ENCODE results near the gene MAB21L4. TPM values are rescaled to one million over a fixed set of nuclear protein-coding genes. Genes with fewer than 3 reads are reported as not detected.

The MAB21L4 gene
- total and polyA plus RNA-seq, 2 donors (not counting 3 experiments of a cell fraction or from before 2014, with no cell fraction given): not detected

GRCh38 chr2:240905176-240905781 lies 9.3 kb upstream of the MAB21L4 start:
- dilution Hi-C loops (cut with MboI; ENCODE audit: extremely low pct_ligation_motif_present, low sequenced_read_pairs) (no loop called here), intact Hi-C loops (cut with micrococcal nuclease) (no loop called here)
- H3K9ac ChIP-seq (replicated peaks; ENCODE audit: extremely low read depth, insufficient read depth, low read length): no peak overlapping the region
- no peaks in the 10 kb centered on the region for H3K4me1 ChIP-seq (ENCODE audit: control insufficient read depth, extremely low read depth, insufficient read depth, low read length)
- H3K4me3 ChIP-seq (replicated peaks in 1 of 3; ENCODE audit: insufficient read depth in 1 of 3, low read depth in 1 of 3, low read length in 3 of 3): no peak overlapping the region
- TF ChIP-seq EZH2 (IDR thresholded peaks at IDR 0.05; ENCODE audit: borderline replicate concordance, low read depth, low read length, severe bottlenecking) (no peak), JUN (IDR thresholded peaks at IDR 0.05; ENCODE audit: borderline replicate concordance, insufficient read depth, insufficient read length, low read depth) (no peak), MYC (IDR thresholded peaks at IDR 0.05; ENCODE audit: low read depth, low read length) (no peak), FOS (IDR thresholded peaks at IDR 0.05; ENCODE audit: borderline replicate concordance, insufficient read depth, low read length) (no peak), MAX (IDR thresholded peaks at IDR 0.05; ENCODE audit: insufficient read depth, insufficient read length) (no peak), POLR2A (IDR thresholded peaks at IDR 0.05; ENCODE audit: low read depth, low read length) (no peak), CTCF (IDR thresholded peaks at IDR 0.05; ENCODE audit: extremely low read depth in 1 of 2, insufficient read depth in 1 of 2, low read depth in 1 of 2, low read length in 2 of 2) (no peak), POLR2AphosphoS5 (IDR thresholded peaks at IDR 0.05; ENCODE audit: insufficient read depth, low read depth, low read length) (no peak), GATA2 (IDR thresholded peaks at IDR 0.05; ENCODE audit: insufficient read depth, insufficient read length, low read depth, low read length) (no peak)
- no TSS peak for BruUV-seq (replicated peaks)
- H3K9me3 ChIP-seq (replicated peaks; ENCODE audit: control insufficient read depth, insufficient read depth, low read length): no peaks in the 10 kb centered on the region
- no peak for DNase-seq (ENCODE audit: low read depth, low spot score)
- no peaks in the 10 kb centered on the region for H3K9me1 ChIP-seq (replicated peaks; ENCODE audit: control insufficient read depth, extremely low read depth, insufficient read depth, low read length)
- H2AFZ ChIP-seq (ENCODE audit: low read depth, low read length): no peak overlapping the region
- H3K27ac ChIP-seq (ENCODE audit: insufficient read depth, low read depth, low read length): no peak overlapping the region
- CTCF ChIA-PET: interaction anchor here (1.1 to 1.4 kb wide), 2 partner anchors 9 to 13 kb away, joined by 3 to 6 read pairs; no protein-coding TSS in a partner anchor
- H4K20me1 ChIP-seq (replicated peaks; ENCODE audit: control insufficient read depth, extremely low read depth, insufficient read depth, low read length): no peaks in the 10 kb centered on the region
- POLR2A ChIA-PET: no interaction called here
- H3K36me3 ChIP-seq (ENCODE audit: control insufficient read depth in 2 of 2, extremely low read depth in 1 of 2, insufficient read depth in 2 of 2, low read length in 2 of 2): no peaks in the 10 kb centered on the region
- no peak for FAIRE-seq
- no peak overlapping the region for H3K4me2 ChIP-seq (ENCODE audit: insufficient read depth, low read length)
- no peaks in the 10 kb centered on the region for H3K79me2 ChIP-seq (ENCODE audit: control insufficient read depth, insufficient read depth, low read length)
- no peaks in the 10 kb centered on the region for H3K27me3 ChIP-seq (ENCODE audit: control insufficient read depth in 2 of 2, insufficient read depth in 2 of 2, low read length in 2 of 2)

Measured in endothelial cell of umbilical vein (primary cell).